Lung (tissue), 12 donors: ENCODE measurements around the gene RXRG. TPM values are rescaled to one million over a fixed set of nuclear protein-coding genes. Genes with fewer than 3 reads are reported as not detected.
A peak's percentile ranks its signal among the peaks of the same experiment; 100 is the strongest.

Experiments
- ATAC-seq: fragments of 200-7000 bp; cut with Tn5 transposase; one replicate; pipeline ENCODE4 v1.9.1; 2020; ENCODE audit warnings: moderate number of reproducible peaks; ENCODE audit not compliant: insufficient read depth, low FRiP score
- DNase-seq, 3 donors: peaks; one replicate each; pipeline ENCODE4 v3.0.0-alpha.2; 2013 to 2017
- H3K27ac ChIP-seq, 2 donors: one replicate each; pipeline ENCODE4 v1.5.1; 2013; ENCODE audit warnings: mild to moderate bottlenecking in 2 of 2, moderate library complexity in 2 of 2, control low read depth in 1 of 2, inconsistent platforms in 1 of 2, low read depth in 1 of 2, low read length in 1 of 2
- H3K27me3 ChIP-seq, 3 donors: one replicate each; pipeline ENCODE4 v1.5.1; 2013; ENCODE audit warnings: low read length in 2 of 3; ENCODE audit not compliant: control insufficient read depth in 3 of 3, insufficient read depth in 3 of 3
- H3K36me3 ChIP-seq, 4 donors: one replicate each; pipeline ENCODE4 v1.5.1; 2013; ENCODE audit warnings: low read length in 4 of 4, mild to moderate bottlenecking in 1 of 4, moderate library complexity in 1 of 4; ENCODE audit not compliant: control insufficient read depth in 4 of 4, insufficient read depth in 4 of 4
- H3K4me1 ChIP-seq, 5 donors: one replicate each; pipeline ENCODE4 v1.5.1; 2013; ENCODE audit warnings: low read length in 5 of 5, mild to moderate bottlenecking in 2 of 5, moderate library complexity in 1 of 5; ENCODE audit not compliant: control insufficient read depth in 5 of 5, insufficient read depth in 5 of 5
- H3K4me3 ChIP-seq: one replicate; pipeline ENCODE4 v1.5.1; 2013; ENCODE audit warnings: mild to moderate bottlenecking, control low read depth, moderate library complexity
- H3K9ac ChIP-seq, 2 donors: one replicate each; pipeline ENCODE4 v1.5.1; 2013; ENCODE audit warnings: low read length in 2 of 2, control low read depth in 1 of 2; ENCODE audit not compliant: insufficient read depth in 1 of 2
- H3K9me3 ChIP-seq, 4 donors: one replicate each; pipeline ENCODE4 v1.5.1; 2013; ENCODE audit warnings: low read length in 3 of 4, mild to moderate bottlenecking in 1 of 4, moderate library complexity in 1 of 4; ENCODE audit not compliant: control insufficient read depth in 4 of 4, insufficient read depth in 3 of 4
- WGBS, 2 donors: extraction: QIAGEN DNeasy Blood & Tissue Kit; methylation state at CpG; one replicate each; pipeline ENCODE4 v1.1.7; 2013; 5-methylcytosine and 5-hydroxymethylcytosine counted together
- polyA plus RNA-seq, 2 donors: library from polyadenylated mRNA; stranded (reverse); fragments of 200-250 nt; gene quantifications; one replicate each; pipeline ENCODE4 v1.2.1, GENCODE V29; 2013
- total RNA-seq, 2 donors: library from RNA; depleted of rRNA in 1 of 2; stranded (reverse); fragments of >200 nt in 1 of 2; gene quantifications; one replicate each; pipeline ENCODE4 v1.2.1, GENCODE V29; 2014 to 2021
- TF ChIP-seq, protein P1 (sequence below): IDR thresholded peaks from 2 replicates; pipeline ENCODE4 v1.5.1; 2012; ENCODE audit warnings: mild to moderate bottlenecking; ENCODE audit errors: control extremely low read depth, extremely low read depth
- donor health status: control.
- donor health status: control.
- donor health status: Bipolar disorder and iron deficiency.
- donor health status: healthy.
- donor health status: DM: yes; HTN: yes; CAD: no.

Gene RXRG
- total and polyA plus RNA-seq, 4 donors, result 0.55 to 3.0 (median 1.7) TPM

DNA sequence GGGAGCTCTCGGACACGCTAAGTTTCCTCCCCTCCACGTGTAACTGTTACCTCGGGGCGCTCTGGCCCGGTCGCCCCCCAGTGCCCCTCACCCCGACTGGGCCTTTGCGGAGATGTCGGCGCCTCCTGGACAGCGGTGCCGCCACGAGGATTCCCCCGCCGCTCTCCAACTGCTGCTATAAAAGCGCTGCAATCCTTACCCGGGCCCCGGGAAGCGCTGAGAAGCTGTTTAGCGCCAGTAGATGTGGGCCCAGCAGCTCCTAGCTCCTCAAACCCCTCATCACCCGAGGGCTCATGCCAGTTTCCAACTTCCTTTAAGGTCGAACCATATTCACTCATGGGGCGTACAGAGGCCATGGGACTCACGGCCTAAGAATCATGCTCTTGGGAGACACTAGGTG lies 88.0 kb downstream of the RXRG start:
- Histone ChIP-seq H3K27ac (no peak overlapping the region), H3K9ac (no peak overlapping the region), H3K4me1 (peaks cover 0 to 30% (median 16%) of the 10 kb centered on the region in 5 donors), H3K9me3 (peaks cover 0 to 4% (median 0%) of the 10 kb centered on the region in 4 donors), H3K4me3 (no peak overlapping the region), H3K27me3 (peaks cover 27 to 90% (median 62%) of the 10 kb centered on the region in 3 donors), H3K36me3 (no peaks in the 10 kb centered on the region)
- DNase-seq (peak in 2 of 3 donors; percentile 24 to 31), ATAC-seq (no peak)
- TF ChIP-seq, protein P1, sequence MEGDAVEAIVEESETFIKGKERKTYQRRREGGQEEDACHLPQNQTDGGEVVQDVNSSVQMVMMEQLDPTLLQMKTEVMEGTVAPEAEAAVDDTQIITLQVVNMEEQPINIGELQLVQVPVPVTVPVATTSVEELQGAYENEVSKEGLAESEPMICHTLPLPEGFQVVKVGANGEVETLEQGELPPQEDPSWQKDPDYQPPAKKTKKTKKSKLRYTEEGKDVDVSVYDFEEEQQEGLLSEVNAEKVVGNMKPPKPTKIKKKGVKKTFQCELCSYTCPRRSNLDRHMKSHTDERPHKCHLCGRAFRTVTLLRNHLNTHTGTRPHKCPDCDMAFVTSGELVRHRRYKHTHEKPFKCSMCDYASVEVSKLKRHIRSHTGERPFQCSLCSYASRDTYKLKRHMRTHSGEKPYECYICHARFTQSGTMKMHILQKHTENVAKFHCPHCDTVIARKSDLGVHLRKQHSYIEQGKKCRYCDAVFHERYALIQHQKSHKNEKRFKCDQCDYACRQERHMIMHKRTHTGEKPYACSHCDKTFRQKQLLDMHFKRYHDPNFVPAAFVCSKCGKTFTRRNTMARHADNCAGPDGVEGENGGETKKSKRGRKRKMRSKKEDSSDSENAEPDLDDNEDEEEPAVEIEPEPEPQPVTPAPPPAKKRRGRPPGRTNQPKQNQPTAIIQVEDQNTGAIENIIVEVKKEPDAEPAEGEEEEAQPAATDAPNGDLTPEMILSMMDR, result no peak
- 12 to 13% methylated on average over 18 to 25 of the region's 25 CpGs for WGBS, 2 donors

DNA sequence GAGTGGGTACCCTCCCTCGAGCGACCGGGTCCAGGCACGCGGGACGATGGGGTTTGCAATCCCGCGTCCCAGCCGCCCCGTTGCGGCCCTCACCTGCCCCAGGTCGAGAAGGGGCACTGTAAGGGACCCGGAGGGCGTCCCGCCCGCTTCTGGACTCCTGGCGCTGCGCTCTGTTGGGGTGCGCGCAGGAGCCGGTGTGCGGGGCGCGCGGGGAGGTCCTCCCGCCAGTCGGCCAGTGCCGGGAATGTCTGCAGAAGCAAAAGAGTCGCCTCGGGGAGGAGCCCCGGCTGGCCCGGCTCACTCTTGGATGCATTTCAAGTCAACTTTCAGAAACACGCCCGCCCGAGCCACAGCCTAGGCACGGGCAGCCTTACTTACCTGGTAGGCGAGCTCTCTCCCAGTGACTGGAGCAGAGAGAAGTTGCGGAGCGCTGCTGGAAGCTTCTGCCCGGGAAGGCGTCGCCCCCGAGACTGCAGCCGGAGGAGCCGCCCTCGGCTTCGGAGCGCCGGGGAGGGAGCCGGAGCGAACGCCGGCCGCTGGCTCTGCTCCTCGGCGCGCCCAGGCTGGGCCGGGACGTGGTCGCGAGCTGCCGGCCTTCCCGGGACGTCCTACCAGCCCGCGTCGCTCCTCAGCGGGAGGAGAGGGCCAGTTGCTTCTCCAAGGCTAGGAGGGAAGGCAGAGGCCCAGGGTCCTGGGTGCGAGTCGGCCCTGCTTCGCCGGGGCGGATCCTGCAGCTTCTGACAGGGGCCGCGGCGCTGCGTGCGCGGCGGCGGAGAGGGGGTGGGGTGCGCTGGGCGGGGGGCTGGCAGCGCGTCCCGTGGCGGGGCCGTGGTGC lies 88.7 kb downstream of the RXRG start, which contains the start of gene LMX1A:
LMX1A (minus strand) TSS at position 739 of the 835 bp plus-strand sequence. CDS start 1,156 bp downstream, outside the sequence.
- H3K27ac ChIP-seq, result no peak within 1 kb of the TSS
- peak; percentile 47 to 55 (median 52) for DNase-seq
- peak within 1 kb of the TSS; percentile 27 for H3K4me3 ChIP-seq
- ATAC-seq, result no peak
- peaks cover 28 to 95% (median 69%) of the 10 kb centered on the region in 3 donors for H3K27me3 ChIP-seq
- 2% methylated on average over 75 to 88 of the region's 88 CpGs for WGBS, 2 donors
- H3K36me3 ChIP-seq, result no peaks in the 10 kb centered on the region
- TF ChIP-seq, protein P1, result no peak
- H3K9me3 ChIP-seq, result peaks cover 0 to 4% (median 0%) of the 10 kb centered on the region in 4 donors
- H3K9ac ChIP-seq, result no peak within 1 kb of the TSS
- peaks cover 0 to 30% (median 16%) of the 10 kb centered on the region in 5 donors for H3K4me1 ChIP-seq

DNA sequence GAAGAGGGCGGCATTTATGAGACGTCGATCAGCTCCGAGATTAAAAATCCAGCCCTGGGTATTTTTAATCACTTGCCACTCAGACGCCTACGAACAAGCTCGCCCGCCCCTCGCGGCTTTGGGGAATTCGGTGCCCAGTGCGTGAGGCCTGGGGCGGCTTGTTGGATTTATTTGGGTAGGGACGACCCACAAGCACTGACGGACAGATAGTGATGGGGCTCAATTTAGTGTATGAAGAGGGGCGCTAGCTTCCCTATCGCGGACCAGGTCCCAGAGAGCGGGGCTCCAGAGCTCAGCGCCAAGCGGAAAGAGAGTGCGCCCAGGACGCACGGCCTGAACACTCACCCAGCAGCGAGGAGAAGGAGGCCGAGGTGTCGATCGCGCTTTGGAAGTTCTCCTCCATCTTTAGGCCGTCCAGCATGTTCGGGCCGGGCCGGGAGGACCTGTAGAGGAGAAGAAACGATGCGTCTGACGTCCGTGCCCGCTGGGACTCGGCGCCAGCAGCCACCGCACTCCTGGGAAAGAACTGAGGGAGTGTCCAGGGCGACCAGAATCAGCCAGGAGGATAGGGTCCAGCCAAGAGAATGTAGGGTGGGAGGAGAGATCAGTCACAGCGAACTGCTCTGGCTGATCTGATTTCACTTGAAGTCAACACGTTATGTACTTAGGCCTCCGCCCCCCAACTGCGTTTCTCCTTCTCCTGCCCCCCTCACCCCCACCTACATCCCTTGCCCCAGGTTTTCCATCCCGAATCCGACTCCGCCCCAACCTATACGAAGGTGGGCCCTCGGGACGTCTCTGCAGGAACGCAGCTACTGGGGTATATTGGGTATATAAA lies 89.6 kb downstream of the RXRG start:
- Histone ChIP-seq H3K9me3 (peaks cover 0 to 4% (median 0%) of the 10 kb centered on the region in 4 donors), H3K27ac (no peak overlapping the region), H3K4me1 (peaks cover 0 to 30% (median 16%) of the 10 kb centered on the region in 5 donors), H3K27me3 (peaks cover 28 to 95% (median 78%) of the 10 kb centered on the region in 3 donors), H3K36me3 (no peaks in the 10 kb centered on the region), H3K9ac (no peak overlapping the region), H3K4me3 (no peak overlapping the region)
- TF ChIP-seq, protein P1, result no peak
- 4 to 6% methylated on average over 53 of the region's 53 CpGs for WGBS, 2 donors
- DNase-seq (no peak), ATAC-seq (no peak)
